Stimulated activated CD8-positive, alpha-beta memory T cell treated with anti-CD3 and anti-CD28 coated beads, Interleukin-7, amount 100 ng/mL, for 24 hours (primary cell): ENCODE data around the gene TNFSF15.
"Not testable (repeated sequence)": the region's sequence is repeated elsewhere in the genome, so short reads cannot be mapped to it uniquely, and the experiment has no call there.

ENCODE experiments used
- DNase-seq: peaks from one replicate; pipeline ENCODE4 v3.0.0-alpha.2; 2020; ENCODE audit warnings: low read depth

The TNFSF15 gene

DNA sequence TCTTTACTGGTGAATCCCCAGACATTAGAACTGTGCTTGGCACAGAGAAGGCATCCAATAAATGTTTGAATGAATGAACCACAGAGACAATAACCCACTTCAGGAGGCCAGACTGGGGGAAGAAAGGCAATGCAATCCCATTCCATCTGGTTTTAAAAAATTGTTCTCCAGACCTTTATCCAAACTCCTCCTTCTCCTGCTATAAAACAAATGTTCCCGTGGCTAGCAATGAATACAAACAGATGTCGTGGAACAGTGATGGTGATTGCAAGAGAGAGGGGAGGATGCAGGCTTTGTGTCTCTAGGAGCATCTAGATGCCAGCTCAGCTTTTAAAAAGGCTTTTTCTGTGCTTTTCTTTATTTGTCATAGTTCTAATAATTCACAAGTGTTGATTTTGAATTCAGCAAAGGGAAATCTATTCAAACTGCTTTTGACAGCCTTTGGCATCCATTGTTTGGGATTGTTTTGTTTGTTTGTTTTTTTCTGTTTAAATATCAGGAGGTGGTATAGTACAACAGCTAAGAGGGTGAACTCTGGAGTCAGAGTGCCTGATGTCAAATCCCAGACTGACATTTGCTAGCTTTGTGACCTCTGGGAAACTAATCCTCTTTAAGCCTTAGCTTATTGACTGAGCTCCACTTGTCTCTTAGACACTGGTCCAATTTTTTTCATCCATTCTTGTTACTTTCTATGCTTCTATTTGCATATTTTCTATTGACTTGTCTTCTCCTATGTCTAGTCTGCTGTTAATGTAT is 59.1 kb downstream of the TNFSF15 start:
- no peak for DNase-seq

DNA sequence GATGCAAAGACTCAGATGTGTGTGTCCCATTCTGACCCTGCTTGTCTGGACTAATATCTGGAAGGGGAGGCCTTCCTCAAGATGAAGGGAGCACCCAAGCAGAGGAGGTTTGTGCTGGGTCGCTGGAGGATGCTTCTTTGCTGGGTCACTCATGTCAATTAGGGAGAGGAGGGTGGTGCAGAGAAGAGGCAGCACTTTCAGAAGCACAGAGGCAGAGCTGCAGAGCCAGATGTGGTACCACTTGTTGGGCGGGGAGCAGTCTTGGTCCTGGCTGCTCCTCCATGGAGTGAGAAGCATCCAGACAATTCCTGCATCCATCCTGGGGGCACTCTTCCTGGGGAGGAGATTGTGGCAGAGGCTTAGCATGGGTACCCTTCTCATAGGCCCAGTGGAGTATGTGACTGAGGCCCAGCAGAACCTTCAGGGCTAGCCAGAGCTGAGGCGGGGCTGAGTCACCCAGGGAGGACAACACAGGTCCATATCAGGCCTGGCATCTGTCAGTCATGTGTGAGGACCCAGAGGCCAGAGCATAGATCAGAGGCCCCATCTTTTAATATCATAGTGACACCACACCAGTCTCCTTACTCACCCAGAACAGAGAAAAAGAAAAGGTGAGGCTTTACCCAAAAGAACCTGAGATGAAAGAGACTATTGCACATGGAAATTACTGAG is 59.8 kb downstream of the TNFSF15 start:
- DNase-seq, result no peak

DNA sequence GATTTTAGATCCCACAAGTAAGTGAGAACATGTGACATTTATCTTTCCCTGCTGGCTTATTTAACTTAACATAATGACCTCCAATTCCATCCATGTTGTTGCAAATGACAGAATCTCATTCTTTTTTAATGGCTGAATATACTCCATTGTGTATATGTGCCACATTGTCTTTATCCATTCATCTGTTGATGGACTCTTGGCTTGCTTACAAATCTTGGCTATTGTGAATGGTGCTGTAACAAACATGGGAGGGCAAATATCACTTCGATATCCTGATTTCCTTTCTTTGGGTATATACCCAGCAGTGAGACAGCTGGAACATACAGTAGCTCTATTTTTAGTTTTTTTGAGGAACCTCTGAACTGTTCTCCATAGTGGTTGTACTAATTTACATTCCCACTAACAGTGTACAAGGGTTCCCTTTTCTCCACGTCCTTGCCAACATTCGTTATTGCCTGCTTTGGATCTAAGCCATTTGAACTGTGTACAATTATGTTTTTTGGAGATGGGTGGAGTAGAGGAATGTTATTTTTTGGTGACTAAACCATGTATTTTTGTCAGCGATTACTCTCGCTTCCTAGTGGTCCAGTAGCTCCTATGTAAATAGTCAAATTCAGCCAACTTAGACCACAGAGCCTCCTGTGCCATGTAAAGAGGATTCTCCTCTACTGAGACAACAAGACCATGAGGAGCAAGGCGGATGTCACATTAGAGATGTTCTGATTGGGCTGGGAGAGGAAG is 60.6 kb downstream of the TNFSF15 start:
- DNase-seq, result no peak

- no peak for DNase-seq
Measured at GRCh38 chr9:114743446-114743845, 62.4 kb downstream of the TNFSF15 start.

GRCh38 chr9:114742947-114743346 is 62.9 kb downstream of the TNFSF15 start:
- DNase-seq, result no peak

DNA sequence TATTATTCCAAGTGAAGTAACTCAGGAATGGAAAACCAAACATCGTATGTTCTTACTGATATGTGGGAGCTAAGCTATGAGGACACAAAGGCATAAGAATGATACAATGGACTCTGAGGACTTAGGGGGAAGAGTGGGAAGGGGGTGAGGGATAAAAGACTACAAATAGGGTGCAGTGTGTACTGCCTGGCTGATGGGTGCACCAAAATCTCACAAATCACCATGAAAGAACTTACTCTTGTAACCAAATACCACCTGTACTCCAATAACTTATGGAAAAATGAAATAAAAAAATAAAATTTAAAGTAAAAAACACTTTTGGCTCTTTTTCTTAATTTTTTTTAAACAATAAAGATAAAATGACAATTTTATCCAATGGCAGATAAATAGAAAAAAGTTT is 64.3 kb downstream of the TNFSF15 start:
- not testable (repeated sequence) for DNase-seq

GRCh38 chr9:114738581-114739316 is 67.1 kb downstream of the TNFSF15 start:
- no peak for DNase-seq

GRCh38 chr9:114737847-114738246 is 68.0 kb downstream of the TNFSF15 start:
- no peak for DNase-seq

DNA sequence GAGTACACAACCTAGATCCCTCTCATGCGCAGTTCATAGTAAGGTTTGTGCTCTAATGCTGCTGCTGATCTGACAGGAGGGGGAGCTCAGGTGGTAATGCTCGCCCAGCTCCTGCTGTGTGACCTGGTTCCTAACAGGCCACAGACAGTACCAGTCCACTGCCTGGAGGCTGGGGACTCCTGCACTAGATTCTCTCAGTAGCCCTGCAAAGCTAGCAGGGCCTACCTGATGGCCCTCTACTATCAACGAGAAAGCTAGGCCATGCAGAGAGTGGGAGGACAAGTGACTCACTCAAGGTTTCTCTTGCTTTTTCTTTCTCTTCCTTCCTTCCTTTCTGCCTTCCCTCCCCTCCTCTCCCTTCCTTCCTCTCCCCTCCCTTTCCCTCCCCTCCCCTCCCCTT is 68.7 kb downstream of the TNFSF15 start:
- DNase-seq, result no peak

DNA sequence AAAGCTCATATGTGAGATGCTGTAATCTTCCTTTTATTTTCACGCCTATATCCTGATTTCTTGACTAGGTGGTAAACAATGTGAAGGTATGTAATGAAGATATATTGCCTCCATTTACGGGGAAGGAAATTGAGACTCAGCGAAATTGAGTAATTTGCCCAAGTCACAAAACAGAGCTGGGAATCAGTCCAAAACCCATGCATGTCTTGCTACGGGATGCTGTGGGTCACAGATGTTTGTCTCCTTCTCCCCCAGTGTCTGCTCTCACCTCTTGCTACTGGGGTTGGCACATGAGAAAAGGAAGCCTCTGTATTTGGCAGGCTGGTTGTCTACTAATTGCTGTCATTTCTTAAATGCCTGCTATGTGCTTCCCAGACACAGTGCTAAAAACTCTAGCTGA is 70.1 kb downstream of the TNFSF15 start:
- no peak for DNase-seq

DNA sequence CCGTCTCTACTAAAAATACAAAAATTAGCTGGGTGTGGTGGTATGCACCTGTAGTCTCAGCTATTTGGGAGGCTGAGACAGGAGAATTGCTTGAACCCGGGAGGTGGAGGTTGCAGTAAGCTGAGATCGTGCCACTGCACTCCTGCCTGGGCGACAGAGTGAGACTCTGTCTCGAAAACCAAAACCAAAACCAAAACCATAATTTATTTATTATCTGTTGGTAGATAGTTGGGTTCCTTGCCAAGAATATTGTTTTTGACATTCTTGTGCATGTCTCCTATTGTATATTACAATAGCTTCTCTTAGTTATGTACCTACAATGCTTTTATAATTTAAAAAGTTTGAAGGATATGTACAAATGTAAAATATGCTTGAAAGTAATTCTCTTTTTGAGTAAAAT is 70.7 kb downstream of the TNFSF15 start:
- DNase-seq, result not testable (repeated sequence)
